ENCODE measurements around the gene BACE2.

DNA sequence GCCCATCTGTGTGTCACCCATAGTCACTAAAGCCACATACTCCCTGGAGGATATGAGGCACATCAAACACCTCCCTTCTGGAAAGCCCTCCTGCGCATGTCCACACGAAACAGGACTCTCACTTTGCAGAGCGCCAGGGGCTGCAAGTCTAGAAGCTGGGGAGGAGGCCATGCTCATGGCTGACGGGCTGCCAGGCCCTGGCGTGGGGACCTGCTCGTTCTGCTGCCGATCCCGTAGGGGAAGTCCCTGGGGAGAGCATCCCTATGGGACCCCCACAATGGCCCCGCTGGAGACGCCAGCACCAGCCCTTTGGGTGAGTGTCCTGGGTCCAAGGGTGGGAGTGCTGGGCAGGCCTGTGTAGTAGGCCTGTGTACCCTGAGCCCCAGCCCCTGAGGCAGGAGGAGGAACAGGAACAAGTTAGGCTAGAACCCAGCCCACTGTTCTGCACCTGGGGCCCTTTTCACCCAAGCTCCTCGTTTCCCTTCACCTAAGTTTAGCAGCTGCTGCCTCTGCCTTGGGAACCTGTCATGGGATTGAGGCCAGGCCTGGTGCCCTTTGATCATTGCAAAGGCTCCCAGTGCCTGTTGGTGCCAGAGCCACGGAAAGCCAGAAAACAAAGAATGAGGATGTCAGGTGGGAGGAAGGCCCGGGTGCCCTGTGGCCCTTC is 158.6 kb downstream of the BACE2 start:
- TF ChIP-seq, protein P1, sequence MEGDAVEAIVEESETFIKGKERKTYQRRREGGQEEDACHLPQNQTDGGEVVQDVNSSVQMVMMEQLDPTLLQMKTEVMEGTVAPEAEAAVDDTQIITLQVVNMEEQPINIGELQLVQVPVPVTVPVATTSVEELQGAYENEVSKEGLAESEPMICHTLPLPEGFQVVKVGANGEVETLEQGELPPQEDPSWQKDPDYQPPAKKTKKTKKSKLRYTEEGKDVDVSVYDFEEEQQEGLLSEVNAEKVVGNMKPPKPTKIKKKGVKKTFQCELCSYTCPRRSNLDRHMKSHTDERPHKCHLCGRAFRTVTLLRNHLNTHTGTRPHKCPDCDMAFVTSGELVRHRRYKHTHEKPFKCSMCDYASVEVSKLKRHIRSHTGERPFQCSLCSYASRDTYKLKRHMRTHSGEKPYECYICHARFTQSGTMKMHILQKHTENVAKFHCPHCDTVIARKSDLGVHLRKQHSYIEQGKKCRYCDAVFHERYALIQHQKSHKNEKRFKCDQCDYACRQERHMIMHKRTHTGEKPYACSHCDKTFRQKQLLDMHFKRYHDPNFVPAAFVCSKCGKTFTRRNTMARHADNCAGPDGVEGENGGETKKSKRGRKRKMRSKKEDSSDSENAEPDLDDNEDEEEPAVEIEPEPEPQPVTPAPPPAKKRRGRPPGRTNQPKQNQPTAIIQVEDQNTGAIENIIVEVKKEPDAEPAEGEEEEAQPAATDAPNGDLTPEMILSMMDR (optimal IDR thresholded peaks at IDR 0.05 in 1 of 3, IDR thresholded peaks at IDR 0.05 in 1 of 3, conservative IDR thresholded peaks at IDR 0.05 in 1 of 3; ENCODE audit: extremely low read depth in 1 of 3, insufficient read depth in 2 of 3, low read length in 3 of 3), result no peak
- TF ChIP-seq EZH2 (IDR thresholded peaks at IDR 0.05; ENCODE audit: low read length), result no peak

Data from keratinocyte (primary cell).